HCT116 (cell line): ENCODE measurements around the gene MTHFD1L. TPM values are rescaled to one million over a fixed set of nuclear protein-coding genes. Genes with fewer than 3 reads are reported as not detected.

ENCODE experiments used
- ATAC-seq: fragments of 200-7000 bp; cut with Tn5 transposase; 2 replicates; pipeline ENCODE4 v1.9.1; 2020; ENCODE audit warnings: mild to moderate bottlenecking, moderate library complexity
- BruUV-seq: library from RNA; stranded (reverse); fragments of 400-500 nt; replicated peaks from 2 replicates; lab custom pipeline; 2021; lab: Mats Ljungman, UMichigan
- CTCF ChIA-PET: fragments of 300-600 bp; sonication (Branson Sonifier 250); formaldehyde crosslinking; loops from one replicate; lab custom pipeline; 2021; ENCODE audit warnings: antibody characterized with exemption; lab: Charles Lee
- POLR2A ChIA-PET: fragments of 300-600, 350-600 bp; sonication (Branson Sonifier 250); formaldehyde crosslinking; loops from one replicate; lab custom pipeline; 2021; ENCODE audit warnings: antibody characterized with exemption; lab: Charles Lee
- RAD21 ChIA-PET, 2 experiments: fragments of 300-600 bp; sonication (Branson Sonifier 250); formaldehyde crosslinking; loops; one replicate each; lab custom pipeline; 2023; ENCODE audit warnings: low total read pairs in 2 of 2; ENCODE audit not compliant: uncharacterized antibody in 2 of 2, unreplicated experiment in 2 of 2, low non-redundant PET in 1 of 2; lab: Charles Lee
- DNase-seq: peaks from one replicate; pipeline ENCODE4 v3.0.0-alpha.2; 2010; ENCODE audit warnings: low read depth, low spot score
- H2AFZ ChIP-seq: fragments of 200-600 bp; shearing (Covaris generic), sonication (generic); 2 replicates; pipeline ENCODE4 v1.6.1; 2017; ENCODE audit warnings: low read depth, mixed run types, mixed read lengths, antibody characterized with exemption, low read length; ENCODE audit not compliant: poor library complexity, severe bottlenecking
- H3K27ac ChIP-seq: 2 replicates; pipeline ENCODE4 v1.5.1; 2012; ENCODE audit warnings: low read depth, low read length
- H3K27me3 ChIP-seq: fragments of 200-600 bp; sonication (generic); 2 replicates; pipeline ENCODE4 v1.6.1; 2016; ENCODE audit warnings: mixed run types, low read length, mixed read lengths; ENCODE audit not compliant: insufficient read depth
- H3K36me3 ChIP-seq, 2 experiments: fragments of 200-500 bp in 1 of 2; fragments of 200-600 bp in 1 of 2; sonication (Bioruptor generic) in 1 of 2; sonication (generic) in 1 of 2; 2 replicates each; pipeline versions ENCODE4 v1.5.1 to v1.6.1; 2014 to 2016; ENCODE audit warnings: low read length in 2 of 2, inconsistent platforms in 1 of 2, mixed read lengths in 1 of 2, mixed run types in 1 of 2; ENCODE audit not compliant: insufficient read depth in 2 of 2, control insufficient read depth in 1 of 2
- H3K4me1 ChIP-seq, 2 experiments: fragments of 200-600 bp in 1 of 2; sonication (generic) in 1 of 2; 2 replicates each; pipeline versions ENCODE4 v1.5.1 to v1.6.1; 2012 to 2017; ENCODE audit warnings: low read length in 2 of 2, inconsistent platforms in 1 of 2, mild to moderate bottlenecking in 1 of 2, mixed read lengths in 1 of 2, mixed run types in 1 of 2, moderate library complexity in 1 of 2; ENCODE audit not compliant: insufficient read depth in 2 of 2, control insufficient read depth in 1 of 2
- H3K4me2 ChIP-seq: fragments of 200-600 bp; sonication (generic); 2 replicates; pipeline ENCODE4 v1.6.1; 2017; ENCODE audit warnings: mixed run types, low read length, mixed read lengths
- H3K4me3 ChIP-seq, 2 experiments: fragments of 200-600 bp in 1 of 2; sonication (generic) in 1 of 2; replicated peaks in 1 of 2; 2 replicates each; pipeline ENCODE4 v1.5.1; 2011 to 2016; ENCODE audit warnings: low read length in 2 of 2, control low read depth in 1 of 2, low read depth in 1 of 2, mild to moderate bottlenecking in 1 of 2, mixed read lengths in 1 of 2, mixed run types in 1 of 2
- H3K79me2 ChIP-seq: fragments of 200-600 bp; sonication (generic); 2 replicates; pipeline ENCODE4 v1.6.1; 2017; ENCODE audit warnings: mild to moderate bottlenecking, mixed run types, low read length, moderate library complexity, mixed read lengths; ENCODE audit not compliant: insufficient read depth
- H3K9ac ChIP-seq: fragments of 200-600 bp; sonication (generic); 2 replicates; pipeline ENCODE4 v1.6.1; 2016; ENCODE audit warnings: low read length, mixed read lengths
- H3K9me2 ChIP-seq: fragments of 200-600 bp; sonication (generic), shearing (Covaris generic); 2 replicates; pipeline ENCODE4 v1.6.1; 2017; ENCODE audit warnings: mixed run types, mild to moderate bottlenecking, moderate library complexity; ENCODE audit not compliant: insufficient read depth
- H3K9me3 ChIP-seq, 2 experiments: fragments of 200-500 bp in 1 of 2; fragments of 200-600 bp in 1 of 2; sonication (Bioruptor generic) in 1 of 2; sonication (generic) in 1 of 2; 2 replicates each; pipeline ENCODE4 v1.6.1; 2014 to 2017; ENCODE audit warnings: low read length in 2 of 2, mixed read lengths in 2 of 2, inconsistent platforms in 1 of 2, low read depth in 1 of 2, mild to moderate bottlenecking in 1 of 2, mixed run types in 1 of 2, moderate library complexity in 1 of 2; ENCODE audit not compliant: control insufficient read depth in 1 of 2, insufficient read depth in 1 of 2
- H4K20me1 ChIP-seq: fragments of 200-600 bp; sonication (generic), shearing (Covaris generic); 2 replicates; pipeline ENCODE4 v1.6.1; 2017; ENCODE audit warnings: mixed run types, mild to moderate bottlenecking, moderate library complexity; ENCODE audit not compliant: insufficient read depth
- CBX3 ChIP-seq: IDR thresholded peaks from 2 replicates; pipeline ENCODE4 v1.6.1; 2012; ENCODE audit warnings: low read depth
- ELF1 ChIP-seq: IDR thresholded peaks from 2 replicates; pipeline ENCODE4 v1.6.1; 2012; ENCODE audit warnings: low read depth, borderline replicate concordance
- EZH2 ChIP-seq: fragments of 200-600 bp; sonication (generic); IDR thresholded peaks from 2 replicates; pipeline ENCODE4 v1.6.1; 2017; ENCODE audit warnings: antibody characterized with exemption, mixed run types
- EZH2phosphoT487 ChIP-seq: fragments of 200-600 bp; IDR thresholded peaks from 2 replicates; pipeline ENCODE4 v1.6.1; 2018; ENCODE audit warnings: antibody characterized with exemption, borderline replicate concordance
- MAX ChIP-seq: IDR thresholded peaks from 2 replicates; pipeline ENCODE4 v1.6.1; 2012
- RAD21 ChIP-seq: IDR thresholded peaks from 2 replicates; pipeline ENCODE4 v1.6.1; 2012; ENCODE audit warnings: low read depth, mild to moderate bottlenecking
- SIN3A ChIP-seq: IDR thresholded peaks from 2 replicates; pipeline ENCODE4 v1.6.1; 2012; ENCODE audit warnings: low read depth
- SRF ChIP-seq: IDR thresholded peaks from 2 replicates; pipeline ENCODE4 v1.6.1; 2012; ENCODE audit warnings: low read depth
- YY1 ChIP-seq: IDR thresholded peaks from 2 replicates; pipeline ENCODE4 v1.6.1; 2011; ENCODE audit warnings: low read length, low read depth, moderate library complexity, mild to moderate bottlenecking; ENCODE audit not compliant: insufficient replicate concordance; ENCODE audit errors: extremely low read depth
- ZFX ChIP-seq: fragments of 450-650 bp; IDR thresholded peaks from 2 replicates; pipeline ENCODE4 v1.6.1; 2017
- ZNF274 ChIP-seq: fragments of 200-500 bp; sonication (Bioruptor generic); IDR thresholded peaks from 2 replicates; pipeline ENCODE4 v1.6.1; 2014; ENCODE audit warnings: mild to moderate bottlenecking, low read depth, low read length, inconsistent platforms
- intact Hi-C: fragments of 100-400 bp; cut with micrococcal nuclease; formaldehyde crosslinking; loops from 2 replicates; pipeline ENCODE4 v1.10.0; 2022
- total RNA-seq: library from RNA; stranded (reverse); gene quantifications from one replicate; pipeline ENCODE4 v1.2.1, GENCODE V29; 2021; ENCODE audit not compliant: unreplicated experiment

MTHFD1L gene
- total RNA-seq, 1 experiment from 2014 or later: 127 TPM

- TF ChIP-seq SIN3A: no peak
- no peak for TF ChIP-seq EZH2phosphoT487
- no peak for TF ChIP-seq ZFX
- TF ChIP-seq EZH2: no peak
- no peak for TF ChIP-seq MAX
- no peak for TF ChIP-seq SRF
- TF ChIP-seq RAD21: no peak
- TF ChIP-seq YY1: no peak
- no peak for TF ChIP-seq ELF1
Measured at GRCh38 chr6:151073701-151074100, 208.2 kb downstream of the MTHFD1L start (continued).

- ATAC-seq (no peak), DNase-seq (no peak)
- intact Hi-C loops: no loop called here
- ChIA-PET POLR2A (no interaction called here), CTCF (no interaction called here), RAD21 (no interaction called here)
- TF ChIP-seq ZNF274 (no peak), ZFX (no peak), CBX3 (0 out of 2 replicates have a peak, but pooled peaks have one; percentile 54)
- BruUV-seq: no TSS peak
- no peaks in the 10 kb centered on the region for H4K20me1 ChIP-seq
- H3K4me1 ChIP-seq: peaks cover 35 to 57% of the 10 kb centered on the region in 2 experiments
- H3K4me2 ChIP-seq: no peak overlapping the region
- peaks cover 0 to 54% of the 10 kb centered on the region in 2 experiments; a peak in 2 of 4 replicates for H3K36me3 ChIP-seq
- H3K4me3 ChIP-seq: no peak overlapping the region
- no peaks in the 10 kb centered on the region for H3K9me2 ChIP-seq
- H3K27ac ChIP-seq: peak overlapping the region; percentile 38; the same call in 1 of the 2 replicates
- no peak overlapping the region for H3K9ac ChIP-seq
- H2AFZ ChIP-seq: no peak overlapping the region
- H3K79me2 ChIP-seq: peaks cover 23% of the 10 kb centered on the region
- peaks cover 3 to 10% of the 10 kb centered on the region in 2 experiments; a peak in 2 of 4 replicates for H3K9me3 ChIP-seq
- H3K27me3 ChIP-seq: no peaks in the 10 kb centered on the region
Measured at GRCh38 chr6:151075005-151075404, 209.5 kb downstream of the MTHFD1L start.
